Aortic smooth muscle cell (primary cell): Measurements from ENCODE around the gene MDGA2. TPM values are rescaled to one million over a fixed set of nuclear protein-coding genes. Genes with fewer than 3 reads are reported as not detected.

Source experiments
- total RNA-seq: library from RNA; depleted of rRNA; stranded (reverse); fragments of >200 nt; gene quantifications from 2 replicates; pipeline ENCODE4 v1.2.3, GENCODE V29; 2014

Gene MDGA2
- not detected in 2 replicates for total RNA-seq

DNA sequence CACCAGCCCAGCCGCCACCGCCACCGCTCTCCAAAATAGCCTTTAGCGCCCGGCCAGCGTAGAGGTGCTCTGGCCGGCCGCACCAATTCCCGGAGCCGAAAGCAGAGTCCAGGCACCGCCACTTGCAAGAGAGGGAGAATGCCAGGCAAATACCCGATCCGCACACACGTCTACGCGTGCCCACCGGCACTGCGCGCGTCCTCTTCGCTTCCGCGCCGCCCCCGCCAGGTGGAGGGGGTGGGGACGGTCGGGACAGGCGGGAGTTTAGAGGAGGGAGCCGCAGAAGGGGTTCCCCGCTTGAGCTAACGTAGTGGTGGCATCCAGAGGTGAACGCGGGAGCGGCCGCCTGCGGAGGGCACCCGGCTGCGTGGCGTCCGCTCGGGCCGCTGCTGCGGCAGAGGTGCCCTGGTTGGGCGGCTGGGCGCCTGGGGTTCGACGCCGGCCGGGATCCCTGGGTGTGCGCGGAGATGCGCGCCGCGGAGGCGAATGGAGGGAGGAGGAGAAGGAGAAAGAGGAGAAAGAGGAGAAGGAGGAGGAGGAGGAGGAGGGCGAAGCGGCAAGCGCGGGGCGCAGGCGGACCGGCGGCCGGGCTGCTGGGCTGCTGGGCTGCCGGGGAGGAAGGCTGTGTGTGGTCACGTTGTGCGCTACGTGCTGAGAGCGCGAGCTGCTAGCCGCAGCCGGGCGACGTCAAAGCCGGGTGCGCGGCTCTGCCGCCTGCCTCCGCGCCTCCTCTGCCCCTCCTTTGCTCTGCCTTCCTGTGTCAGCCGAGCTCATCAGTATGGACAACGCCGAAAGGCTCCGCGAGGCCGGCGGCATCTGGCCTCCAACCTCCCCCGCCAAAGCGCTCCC, at the start of gene MDGA2:
MDGA2 (minus strand) TSS at position 140 of the 849 bp plus-strand sequence.

